Left lung (tissue), 10 donors: ENCODE data around the gene MICU1. TPM values are rescaled to one million over a fixed set of nuclear protein-coding genes. Genes with fewer than 3 reads are reported as not detected.
A peak's percentile ranks its signal among the peaks of the same experiment; 100 is the strongest.

Source experiments
- ATAC-seq: fragments of 200-7000 bp; cut with Tn5 transposase; one replicate; pipeline ENCODE4 v1.9.1; 2020; ENCODE audit warnings: moderate library complexity
- DNase-seq, 4 donors: peaks; one replicate each; pipeline ENCODE4 v3.0.0-alpha.2; 2013 to 2020
- H3K27ac ChIP-seq, 2 donors: fragments of 200-600 bp; sonication (generic) in 1 of 2; one replicate each; pipeline versions ENCODE4 v1.5.0 to v1.8.0; 2020 to 2021
- H3K27me3 ChIP-seq, 2 donors: fragments of 200-600 bp; sonication (generic) in 1 of 2; one replicate each; pipeline versions ENCODE4 v1.5.0 to v1.8.0; 2020 to 2021
- H3K36me3 ChIP-seq, 2 donors: fragments of 200-600 bp; sonication (generic) in 1 of 2; one replicate each; pipeline versions ENCODE4 v1.5.0 to v1.8.0; 2020 to 2021
- H3K4me1 ChIP-seq, 2 donors: fragments of 200-600 bp; one replicate each; pipeline ENCODE4 v1.8.0; 2021
- H3K4me3 ChIP-seq, 2 donors: fragments of 200-600 bp; sonication (generic) in 1 of 2; one replicate each; pipeline versions ENCODE4 v1.5.0 to v1.8.0; 2020 to 2021; ENCODE audit warnings: mild to moderate bottlenecking in 1 of 2
- H3K9me3 ChIP-seq, 2 donors: fragments of 200-600 bp; sonication (generic) in 1 of 2; one replicate each; pipeline versions ENCODE4 v1.5.0 to v1.8.0; 2020 to 2021
- intact Hi-C, 2 donors: fragments of 100-400 bp; cut with DNase I; formaldehyde crosslinking; loops; one replicate each; pipeline versions ENCODE4 v1.11.2 to v1.14.2; 2022
- polyA plus RNA-seq, 6 donors: library from polyadenylated mRNA; unstranded; fragments of 120-200 nt; gene quantifications; one replicate each; pipeline ENCODE4 v1.2.1, GENCODE V29; 2013; ENCODE audit not compliant: insufficient read length in 6 of 6
- total RNA-seq, 2 donors: library from RNA; stranded (reverse); fragmentation: NEBNext Ultra II Directional; extraction: Animal tissue kit (Norgen Biotek cat#: 25700); gene quantifications; one replicate each; pipeline ENCODE4 v1.2.1, GENCODE V29; 2021
- TF ChIP-seq, protein P1 (sequence below), 2 donors: fragments of 200-600 bp; sonication (generic) in 1 of 2; IDR thresholded peaks; one replicate each; pipeline versions ENCODE4 v1.5.0 to v1.8.0; 2021; ENCODE audit warnings: antibody characterized with exemption in 2 of 2
- donor health status: DM: no; HTN: yes; CAD: no.
- donor health status: DM: no; HTN: no; CAD: no.

MICU1 gene
- total and polyA plus RNA-seq, 8 donors, result 49.8 to 67.4 (median 56.0) TPM

DNA sequence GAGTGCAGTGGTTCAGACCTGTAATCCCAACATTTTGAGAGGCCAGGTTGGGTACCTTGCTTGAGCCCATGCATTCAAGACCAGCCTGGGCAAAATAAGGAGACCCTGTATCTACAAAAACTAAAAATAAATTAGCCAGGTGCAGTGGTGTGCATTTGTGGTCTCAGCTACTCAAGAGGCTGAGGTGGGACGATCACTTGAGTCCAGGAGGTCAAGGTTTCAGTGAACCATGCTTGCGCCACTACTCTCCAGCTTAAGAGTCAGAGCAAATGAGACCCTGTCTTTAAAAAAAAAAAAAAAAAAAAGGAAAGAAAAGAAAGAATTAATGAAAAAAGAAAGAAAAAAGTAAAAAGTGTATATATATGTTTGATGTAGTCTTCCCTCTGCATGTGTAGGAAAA lies 24.7 kb downstream of the MICU1 start:
- Histone ChIP-seq H3K36me3 (no peaks in the 10 kb centered on the region), H3K27ac (no peak overlapping the region), H3K4me1 (peaks cover 5% of the 10 kb centered on the region in 2 donors), H3K27me3 (no peaks in the 10 kb centered on the region), H3K9me3 (no peaks in the 10 kb centered on the region), H3K4me3 (no peak overlapping the region)
- ATAC-seq (no peak), DNase-seq (no peak)
- TF ChIP-seq, protein P1, sequence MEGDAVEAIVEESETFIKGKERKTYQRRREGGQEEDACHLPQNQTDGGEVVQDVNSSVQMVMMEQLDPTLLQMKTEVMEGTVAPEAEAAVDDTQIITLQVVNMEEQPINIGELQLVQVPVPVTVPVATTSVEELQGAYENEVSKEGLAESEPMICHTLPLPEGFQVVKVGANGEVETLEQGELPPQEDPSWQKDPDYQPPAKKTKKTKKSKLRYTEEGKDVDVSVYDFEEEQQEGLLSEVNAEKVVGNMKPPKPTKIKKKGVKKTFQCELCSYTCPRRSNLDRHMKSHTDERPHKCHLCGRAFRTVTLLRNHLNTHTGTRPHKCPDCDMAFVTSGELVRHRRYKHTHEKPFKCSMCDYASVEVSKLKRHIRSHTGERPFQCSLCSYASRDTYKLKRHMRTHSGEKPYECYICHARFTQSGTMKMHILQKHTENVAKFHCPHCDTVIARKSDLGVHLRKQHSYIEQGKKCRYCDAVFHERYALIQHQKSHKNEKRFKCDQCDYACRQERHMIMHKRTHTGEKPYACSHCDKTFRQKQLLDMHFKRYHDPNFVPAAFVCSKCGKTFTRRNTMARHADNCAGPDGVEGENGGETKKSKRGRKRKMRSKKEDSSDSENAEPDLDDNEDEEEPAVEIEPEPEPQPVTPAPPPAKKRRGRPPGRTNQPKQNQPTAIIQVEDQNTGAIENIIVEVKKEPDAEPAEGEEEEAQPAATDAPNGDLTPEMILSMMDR (IDR thresholded peaks at IDR 0.05), result no peak
- intact Hi-C loops, result no loop called here

DNA sequence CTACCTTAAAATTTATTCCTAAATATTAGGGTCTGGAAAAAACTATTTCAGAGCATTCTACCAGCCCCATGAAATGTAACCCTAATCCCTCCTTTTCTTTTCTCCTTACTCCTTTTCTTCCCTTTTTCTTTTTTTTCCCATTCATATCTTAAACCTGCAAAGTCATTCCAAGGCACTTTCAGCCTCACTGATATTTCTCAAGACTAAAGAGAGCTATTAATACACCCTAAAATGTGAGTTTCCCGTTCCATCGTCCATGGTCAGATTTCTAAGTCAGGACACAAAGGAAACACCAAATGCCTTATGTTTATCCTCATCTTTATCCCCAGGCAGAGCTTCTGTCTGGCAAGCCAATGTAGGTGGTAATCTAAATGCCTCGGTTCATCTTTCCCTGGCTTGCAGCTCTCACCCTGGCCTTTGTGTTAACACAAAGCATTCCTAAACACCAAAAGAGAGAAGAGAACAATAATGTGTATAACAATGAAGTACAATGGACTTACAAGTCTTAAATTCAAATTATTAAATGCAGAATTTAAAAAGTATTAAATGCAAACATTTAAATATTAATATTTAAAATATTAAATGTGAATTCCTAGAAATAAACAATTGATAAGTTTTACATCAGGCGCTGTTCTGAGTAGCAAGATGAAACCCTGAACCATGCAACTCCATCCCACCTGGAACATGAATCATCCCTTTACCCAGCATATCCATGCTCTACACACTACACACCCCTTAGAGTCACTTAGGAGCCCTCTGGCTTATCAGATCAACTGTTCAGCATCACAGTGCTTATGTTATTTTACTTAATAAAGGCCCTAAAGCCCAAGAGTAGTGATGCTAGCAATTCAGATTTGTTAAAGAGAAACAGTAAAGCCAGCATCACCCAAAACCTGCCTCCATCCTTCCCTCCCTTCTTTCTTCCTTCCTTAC lies 26.8 kb downstream of the MICU1 start:
- H3K27ac ChIP-seq, result no peak overlapping the region
- H3K4me1 ChIP-seq, result peaks cover under 1 to 11% of the 10 kb centered on the region in 2 donors
- DNase-seq (no peak), ATAC-seq (no peak)
- no peaks in the 10 kb centered on the region for H3K9me3 ChIP-seq
- intact Hi-C loops, result no loop called here
- TF ChIP-seq, protein P1 (IDR thresholded peaks at IDR 0.05), result no peak
- H3K27me3 ChIP-seq, result no peaks in the 10 kb centered on the region
- no peaks in the 10 kb centered on the region for H3K36me3 ChIP-seq
- H3K4me3 ChIP-seq, result no peak overlapping the region

DNA sequence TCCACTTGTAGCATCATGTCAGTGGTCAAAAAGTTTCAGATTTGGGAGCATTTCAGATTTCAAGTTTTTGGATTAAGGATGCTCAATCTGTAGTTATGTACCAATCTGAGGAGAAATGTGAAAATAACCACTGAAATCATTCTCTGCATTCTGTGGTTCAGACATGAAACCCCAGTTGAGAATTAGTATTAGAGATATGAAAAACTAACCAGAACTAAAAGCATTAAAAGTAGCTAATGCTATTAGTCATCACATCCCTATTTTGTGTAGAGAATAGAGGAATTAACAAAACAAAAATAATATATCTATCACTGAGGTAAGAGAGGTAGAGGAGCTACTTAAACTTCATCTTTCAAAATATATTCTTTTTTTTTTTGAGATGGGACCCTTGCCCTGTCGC lies 28.0 kb downstream of the MICU1 start:
- Histone ChIP-seq H3K36me3 (no peaks in the 10 kb centered on the region), H3K4me3 (no peak overlapping the region), H3K27me3 (no peaks in the 10 kb centered on the region), H3K4me1 (peaks cover 5 to 18% of the 10 kb centered on the region in 2 donors), H3K9me3 (no peaks in the 10 kb centered on the region), H3K27ac (no peak overlapping the region)
- DNase-seq (no peak), ATAC-seq (no peak)
- intact Hi-C loops, result no loop called here
- TF ChIP-seq, protein P1 (IDR thresholded peaks at IDR 0.05), result no peak

DNA sequence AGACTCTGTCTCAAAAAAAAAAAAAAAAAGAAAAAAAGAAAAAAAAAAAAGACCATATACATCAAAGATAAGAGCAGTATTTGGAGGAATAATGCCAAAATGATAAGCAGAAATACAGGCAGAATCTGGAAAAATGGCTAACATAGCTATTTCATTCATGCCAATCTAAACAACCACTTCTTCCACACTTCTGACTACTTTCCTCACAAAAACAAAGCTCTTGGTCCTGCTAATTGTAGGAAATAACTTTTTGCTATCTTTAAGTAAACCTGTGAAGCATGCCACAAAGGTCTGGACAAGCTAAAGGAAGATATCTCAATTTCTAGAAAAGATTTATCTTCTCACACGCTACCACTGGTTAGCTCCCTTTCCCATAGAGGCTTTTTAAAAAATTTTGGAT lies 30.4 kb downstream of the MICU1 start:
- Histone ChIP-seq H3K4me1 (peaks cover 5 to 18% of the 10 kb centered on the region in 2 donors), H3K4me3 (no peak overlapping the region), H3K27ac (no peak overlapping the region), H3K36me3 (no peaks in the 10 kb centered on the region), H3K27me3 (no peaks in the 10 kb centered on the region), H3K9me3 (no peaks in the 10 kb centered on the region)
- ATAC-seq (no peak), DNase-seq (no peak)
- intact Hi-C loops, result no loop called here
- TF ChIP-seq, protein P1 (IDR thresholded peaks at IDR 0.05), result no peak

DNA sequence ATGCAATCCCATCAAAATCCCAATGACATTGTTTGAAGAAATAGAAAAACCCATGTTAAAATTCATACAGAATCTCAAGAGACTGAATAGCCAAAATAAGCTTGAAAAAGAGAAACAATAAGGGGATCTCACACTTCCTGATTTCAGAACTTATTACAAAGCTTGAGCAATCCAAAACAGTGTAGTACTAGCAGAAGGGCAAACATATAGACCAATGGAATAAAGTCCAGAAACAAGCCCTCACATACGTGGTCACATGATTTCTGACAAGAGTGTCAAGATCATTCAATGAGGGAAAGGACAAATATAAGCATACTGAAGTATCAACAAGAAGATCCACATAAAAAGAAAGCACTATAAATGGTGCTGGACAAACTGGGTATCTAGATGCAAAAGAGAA lies 31.9 kb downstream of the MICU1 start:
- no peaks in the 10 kb centered on the region for H3K9me3 ChIP-seq
- DNase-seq (no peak), ATAC-seq (peak; percentile 56)
- no peaks in the 10 kb centered on the region for H3K36me3 ChIP-seq
- no peak overlapping the region for H3K4me3 ChIP-seq
- peak overlapping the region in 1 of 2 donors; percentile 15 for H3K27ac ChIP-seq
- TF ChIP-seq, protein P1 (IDR thresholded peaks at IDR 0.05), result no peak
- H3K4me1 ChIP-seq, result peaks cover 5 to 13% of the 10 kb centered on the region in 2 donors
- H3K27me3 ChIP-seq, result no peaks in the 10 kb centered on the region
- intact Hi-C loops, result no loop called here
